GM12878 (cell line): ENCODE data around the gene MAPK8. TPM values are rescaled to one million over a fixed set of nuclear protein-coding genes. Genes with fewer than 3 reads are reported as not detected.
A peak's percentile ranks its signal among the peaks of the same experiment; 100 is the strongest.

Experiments used
- BHLHE40 ChIP-seq, 2 experiments: fragments of 450-650 bp in 1 of 2; IDR thresholded peaks; 2 replicates each; pipeline ENCODE4 v1.6.1; 2011 to 2017; ENCODE audit warnings: low read depth in 2 of 2, borderline replicate concordance in 1 of 2, improper control_type of control experiment in 1 of 2, low read length in 1 of 2, mild to moderate bottlenecking in 1 of 2
- CBX5 ChIP-seq: sonication (generic); IDR thresholded peaks from 2 replicates; pipeline ENCODE4 v1.6.1; 2016; ENCODE audit warnings: low read depth, moderate library complexity, mild to moderate bottlenecking, inconsistent platforms
- RAD51 ChIP-seq: fragments of 450-650 bp; IDR thresholded peaks from 2 replicates; pipeline ENCODE4 v1.6.1; 2016; ENCODE audit warnings: moderate library complexity, mild to moderate bottlenecking, inconsistent platforms
- SP1 ChIP-seq: IDR thresholded peaks from one replicate; pipeline ENCODE4 v1.6.1; 2011; ENCODE audit warnings: low read depth, low read length
- SUZ12 ChIP-seq: fragments of 200-600 bp; sonication (generic); IDR thresholded peaks from one replicate; pipeline ENCODE4 v1.6.1; 2018; ENCODE audit warnings: antibody characterized with exemption, mild to moderate bottlenecking; ENCODE audit not compliant: unreplicated experiment
- ZNF384 ChIP-seq: IDR thresholded peaks from 2 replicates; pipeline ENCODE4 v1.6.1; 2012; ENCODE audit warnings: low read depth, mild to moderate bottlenecking, low read length, improper control_type of control experiment, borderline replicate concordance
- polyA plus RNA-seq, 11 experiments: library from polyadenylated mRNA; depleted of rRNA in 4 of 11; unstranded in 6 of 11; stranded (reverse) in 5 of 11; fragments of >200 nt; fragmentation: Nextera tagmentation in 4 of 11; fragmentation: Illumina TruSeq in 1 of 11; extraction: Ambion mirVana in 4 of 11; extraction: Trizol in 1 of 11; gene quantifications; 1 replicate in 1 of 11; 2 replicates in 10 of 11; pipeline versions ENCODE4 v1.2.1 to v1.2.3, GENCODE V29; 2011 to 2016; ENCODE audit warnings: inconsistent platforms in 2 of 11, missing spikeins in 2 of 11, low read depth in 1 of 11
- total RNA-seq, 4 experiments: library from RNA; depleted of rRNA in 3 of 4; stranded (reverse); fragments of >200 nt in 3 of 4; fragmentation: Illumina TruSeq in 1 of 4; extraction: Trizol in 1 of 4; gene quantifications; 2 replicates each; pipeline versions ENCODE4 v1.2.1 to v1.2.3, GENCODE V29; 2013 to 2021
- TF ChIP-seq, protein P1 (sequence below): fragments of 450-650 bp; IDR thresholded peaks from 2 replicates; pipeline ENCODE4 v1.6.1; 2017; ENCODE audit warnings: mild to moderate bottlenecking, moderate library complexity
- TF ChIP-seq, protein P2 (sequence below): fragments of 150-350 bp; IDR thresholded peaks from 2 replicates; pipeline ENCODE4 v1.6.1; 2016; ENCODE audit warnings: low read depth, low read length
- TF ChIP-seq, protein P3 (sequence below): IDR thresholded peaks from 2 replicates; pipeline ENCODE4 v1.6.1; 2011; ENCODE audit warnings: borderline replicate concordance, low read depth, mild to moderate bottlenecking, moderate library complexity, mixed read lengths, low read length; ENCODE audit not compliant: insufficient read depth; ENCODE audit errors: extremely low read length
- TF ChIP-seq, protein P4 (sequence below): IDR thresholded peaks from 2 replicates; pipeline ENCODE4 v1.6.1; 2012; ENCODE audit warnings: low read depth, low read length, improper control_type of control experiment
- TF ChIP-seq, protein P5 (sequence below): IDR thresholded peaks from 2 replicates; pipeline ENCODE4 v1.6.1; 2012; ENCODE audit warnings: improper control_type of control experiment, low read depth, low read length; ENCODE audit not compliant: insufficient replicate concordance

Gene MAPK8
- total and polyA plus RNA-seq, 10 of the 15 experiments (the other 5 are each of a cell fraction or from before 2014, with no cell fraction given), result 3.9 to 102 (median 40.0) TPM

DNA sequence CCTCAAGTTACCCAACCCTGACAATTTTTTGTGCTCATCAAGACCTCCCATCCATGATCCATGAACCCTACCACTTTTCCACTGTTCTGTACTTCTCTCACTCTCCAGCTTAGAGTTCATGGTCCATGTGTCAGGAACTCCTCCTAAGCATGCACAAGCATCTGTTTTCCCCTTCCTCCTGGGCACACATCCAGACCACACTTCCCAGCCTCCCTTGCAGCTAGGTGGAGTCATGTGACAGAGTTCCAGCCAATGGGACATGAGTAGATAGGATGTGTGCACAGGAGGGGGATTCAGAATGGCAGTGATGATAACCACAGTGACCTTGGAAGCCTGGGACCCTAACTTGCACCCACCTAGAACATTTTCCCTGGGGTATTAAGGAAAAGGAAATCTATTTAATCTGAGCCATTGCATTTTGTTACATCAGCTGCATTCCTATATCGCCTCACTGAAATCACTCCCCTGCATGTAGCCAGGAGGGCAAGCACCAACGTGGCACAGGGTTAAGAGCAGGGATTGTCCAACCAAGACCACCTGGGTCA is 22.4 kb upstream of the MAPK8 start (continued):
- TF ChIP-seq, protein P1, sequence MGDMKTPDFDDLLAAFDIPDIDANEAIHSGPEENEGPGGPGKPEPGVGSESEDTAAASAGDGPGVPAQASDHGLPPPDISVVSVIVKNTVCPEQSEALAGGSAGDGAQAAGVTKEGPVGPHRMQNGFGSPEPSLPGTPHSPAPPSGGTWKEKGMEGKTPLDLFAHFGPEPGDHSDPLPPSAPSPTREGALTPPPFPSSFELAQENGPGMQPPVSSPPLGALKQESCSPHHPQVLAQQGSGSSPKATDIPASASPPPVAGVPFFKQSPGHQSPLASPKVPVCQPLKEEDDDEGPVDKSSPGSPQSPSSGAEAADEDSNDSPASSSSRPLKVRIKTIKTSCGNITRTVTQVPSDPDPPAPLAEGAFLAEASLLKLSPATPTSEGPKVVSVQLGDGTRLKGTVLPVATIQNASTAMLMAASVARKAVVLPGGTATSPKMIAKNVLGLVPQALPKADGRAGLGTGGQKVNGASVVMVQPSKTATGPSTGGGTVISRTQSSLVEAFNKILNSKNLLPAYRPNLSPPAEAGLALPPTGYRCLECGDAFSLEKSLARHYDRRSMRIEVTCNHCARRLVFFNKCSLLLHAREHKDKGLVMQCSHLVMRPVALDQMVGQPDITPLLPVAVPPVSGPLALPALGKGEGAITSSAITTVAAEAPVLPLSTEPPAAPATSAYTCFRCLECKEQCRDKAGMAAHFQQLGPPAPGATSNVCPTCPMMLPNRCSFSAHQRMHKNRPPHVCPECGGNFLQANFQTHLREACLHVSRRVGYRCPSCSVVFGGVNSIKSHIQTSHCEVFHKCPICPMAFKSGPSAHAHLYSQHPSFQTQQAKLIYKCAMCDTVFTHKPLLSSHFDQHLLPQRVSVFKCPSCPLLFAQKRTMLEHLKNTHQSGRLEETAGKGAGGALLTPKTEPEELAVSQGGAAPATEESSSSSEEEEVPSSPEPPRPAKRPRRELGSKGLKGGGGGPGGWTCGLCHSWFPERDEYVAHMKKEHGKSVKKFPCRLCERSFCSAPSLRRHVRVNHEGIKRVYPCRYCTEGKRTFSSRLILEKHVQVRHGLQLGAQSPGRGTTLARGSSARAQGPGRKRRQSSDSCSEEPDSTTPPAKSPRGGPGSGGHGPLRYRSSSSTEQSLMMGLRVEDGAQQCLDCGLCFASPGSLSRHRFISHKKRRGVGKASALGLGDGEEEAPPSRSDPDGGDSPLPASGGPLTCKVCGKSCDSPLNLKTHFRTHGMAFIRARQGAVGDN, result peak; percentile 69; the same call in 1 of the 2 replicates
- peak in 1 of 2 experiments; percentile 53; a peak in 1 of 4 replicates for TF ChIP-seq BHLHE40 (IDR thresholded peaks at IDR 0.05; ENCODE audit: borderline replicate concordance in 1 of 2, low read depth in 2 of 2, low read length in 1 of 2)
- TF ChIP-seq, protein P2, sequence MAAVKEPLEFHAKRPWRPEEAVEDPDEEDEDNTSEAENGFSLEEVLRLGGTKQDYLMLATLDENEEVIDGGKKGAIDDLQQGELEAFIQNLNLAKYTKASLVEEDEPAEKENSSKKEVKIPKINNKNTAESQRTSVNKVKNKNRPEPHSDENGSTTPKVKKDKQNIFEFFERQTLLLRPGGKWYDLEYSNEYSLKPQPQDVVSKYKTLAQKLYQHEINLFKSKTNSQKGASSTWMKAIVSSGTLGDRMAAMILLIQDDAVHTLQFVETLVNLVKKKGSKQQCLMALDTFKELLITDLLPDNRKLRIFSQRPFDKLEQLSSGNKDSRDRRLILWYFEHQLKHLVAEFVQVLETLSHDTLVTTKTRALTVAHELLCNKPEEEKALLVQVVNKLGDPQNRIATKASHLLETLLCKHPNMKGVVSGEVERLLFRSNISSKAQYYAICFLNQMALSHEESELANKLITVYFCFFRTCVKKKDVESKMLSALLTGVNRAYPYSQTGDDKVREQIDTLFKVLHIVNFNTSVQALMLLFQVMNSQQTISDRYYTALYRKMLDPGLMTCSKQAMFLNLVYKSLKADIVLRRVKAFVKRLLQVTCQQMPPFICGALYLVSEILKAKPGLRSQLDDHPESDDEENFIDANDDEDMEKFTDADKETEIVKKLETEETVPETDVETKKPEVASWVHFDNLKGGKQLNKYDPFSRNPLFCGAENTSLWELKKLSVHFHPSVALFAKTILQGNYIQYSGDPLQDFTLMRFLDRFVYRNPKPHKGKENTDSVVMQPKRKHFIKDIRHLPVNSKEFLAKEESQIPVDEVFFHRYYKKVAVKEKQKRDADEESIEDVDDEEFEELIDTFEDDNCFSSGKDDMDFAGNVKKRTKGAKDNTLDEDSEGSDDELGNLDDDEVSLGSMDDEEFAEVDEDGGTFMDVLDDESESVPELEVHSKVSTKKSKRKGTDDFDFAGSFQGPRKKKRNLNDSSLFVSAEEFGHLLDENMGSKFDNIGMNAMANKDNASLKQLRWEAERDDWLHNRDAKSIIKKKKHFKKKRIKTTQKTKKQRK, result no peak
- TF ChIP-seq SUZ12, result no peak
- TF ChIP-seq, protein P3, sequence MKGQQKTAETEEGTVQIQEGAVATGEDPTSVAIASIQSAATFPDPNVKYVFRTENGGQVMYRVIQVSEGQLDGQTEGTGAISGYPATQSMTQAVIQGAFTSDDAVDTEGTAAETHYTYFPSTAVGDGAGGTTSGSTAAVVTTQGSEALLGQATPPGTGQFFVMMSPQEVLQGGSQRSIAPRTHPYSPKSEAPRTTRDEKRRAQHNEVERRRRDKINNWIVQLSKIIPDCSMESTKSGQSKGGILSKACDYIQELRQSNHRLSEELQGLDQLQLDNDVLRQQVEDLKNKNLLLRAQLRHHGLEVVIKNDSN, result peak; percentile 61
- TF ChIP-seq, protein P4, sequence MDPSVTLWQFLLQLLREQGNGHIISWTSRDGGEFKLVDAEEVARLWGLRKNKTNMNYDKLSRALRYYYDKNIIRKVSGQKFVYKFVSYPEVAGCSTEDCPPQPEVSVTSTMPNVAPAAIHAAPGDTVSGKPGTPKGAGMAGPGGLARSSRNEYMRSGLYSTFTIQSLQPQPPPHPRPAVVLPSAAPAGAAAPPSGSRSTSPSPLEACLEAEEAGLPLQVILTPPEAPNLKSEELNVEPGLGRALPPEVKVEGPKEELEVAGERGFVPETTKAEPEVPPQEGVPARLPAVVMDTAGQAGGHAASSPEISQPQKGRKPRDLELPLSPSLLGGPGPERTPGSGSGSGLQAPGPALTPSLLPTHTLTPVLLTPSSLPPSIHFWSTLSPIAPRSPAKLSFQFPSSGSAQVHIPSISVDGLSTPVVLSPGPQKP, result no peak
- peak; percentile 65 for TF ChIP-seq RAD51
- TF ChIP-seq ZNF384, result no peak
- TF ChIP-seq, protein P5, sequence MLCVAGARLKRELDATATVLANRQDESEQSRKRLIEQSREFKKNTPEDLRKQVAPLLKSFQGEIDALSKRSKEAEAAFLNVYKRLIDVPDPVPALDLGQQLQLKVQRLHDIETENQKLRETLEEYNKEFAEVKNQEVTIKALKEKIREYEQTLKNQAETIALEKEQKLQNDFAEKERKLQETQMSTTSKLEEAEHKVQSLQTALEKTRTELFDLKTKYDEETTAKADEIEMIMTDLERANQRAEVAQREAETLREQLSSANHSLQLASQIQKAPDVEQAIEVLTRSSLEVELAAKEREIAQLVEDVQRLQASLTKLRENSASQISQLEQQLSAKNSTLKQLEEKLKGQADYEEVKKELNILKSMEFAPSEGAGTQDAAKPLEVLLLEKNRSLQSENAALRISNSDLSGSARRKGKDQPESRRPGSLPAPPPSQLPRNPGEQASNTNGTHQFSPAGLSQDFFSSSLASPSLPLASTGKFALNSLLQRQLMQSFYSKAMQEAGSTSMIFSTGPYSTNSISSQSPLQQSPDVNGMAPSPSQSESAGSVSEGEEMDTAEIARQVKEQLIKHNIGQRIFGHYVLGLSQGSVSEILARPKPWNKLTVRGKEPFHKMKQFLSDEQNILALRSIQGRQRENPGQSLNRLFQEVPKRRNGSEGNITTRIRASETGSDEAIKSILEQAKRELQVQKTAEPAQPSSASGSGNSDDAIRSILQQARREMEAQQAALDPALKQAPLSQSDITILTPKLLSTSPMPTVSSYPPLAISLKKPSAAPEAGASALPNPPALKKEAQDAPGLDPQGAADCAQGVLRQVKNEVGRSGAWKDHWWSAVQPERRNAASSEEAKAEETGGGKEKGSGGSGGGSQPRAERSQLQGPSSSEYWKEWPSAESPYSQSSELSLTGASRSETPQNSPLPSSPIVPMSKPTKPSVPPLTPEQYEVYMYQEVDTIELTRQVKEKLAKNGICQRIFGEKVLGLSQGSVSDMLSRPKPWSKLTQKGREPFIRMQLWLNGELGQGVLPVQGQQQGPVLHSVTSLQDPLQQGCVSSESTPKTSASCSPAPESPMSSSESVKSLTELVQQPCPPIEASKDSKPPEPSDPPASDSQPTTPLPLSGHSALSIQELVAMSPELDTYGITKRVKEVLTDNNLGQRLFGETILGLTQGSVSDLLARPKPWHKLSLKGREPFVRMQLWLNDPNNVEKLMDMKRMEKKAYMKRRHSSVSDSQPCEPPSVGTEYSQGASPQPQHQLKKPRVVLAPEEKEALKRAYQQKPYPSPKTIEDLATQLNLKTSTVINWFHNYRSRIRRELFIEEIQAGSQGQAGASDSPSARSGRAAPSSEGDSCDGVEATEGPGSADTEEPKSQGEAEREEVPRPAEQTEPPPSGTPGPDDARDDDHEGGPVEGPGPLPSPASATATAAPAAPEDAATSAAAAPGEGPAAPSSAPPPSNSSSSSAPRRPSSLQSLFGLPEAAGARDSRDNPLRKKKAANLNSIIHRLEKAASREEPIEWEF, result no peak
- TF ChIP-seq SP1, result no peak
- TF ChIP-seq CBX5, result 0 out of 2 replicates have a peak, but pooled peaks have one; percentile 56
